ENCODE results near the gene RNF26.

- TF ChIP-seq CTCF (IDR thresholded peaks at IDR 0.05; ENCODE audit: insufficient read depth, low read length, poor library complexity, severe bottlenecking) (no peak), EZH2phosphoT487 (conservative IDR thresholded peaks at IDR 0.05; ENCODE audit: low read length) (no peak)
Observed at GRCh38 chr11:119377112-119377901, 43.0 kb downstream of the RNF26 start.
